Kidney (tissue), 14 donors: ENCODE data around the gene OPN3. TPM values are rescaled to one million over a fixed set of nuclear protein-coding genes. Genes with fewer than 3 reads are reported as not detected.

Source experiments
- DNase-seq, 5 donors: peaks; one replicate each; pipeline ENCODE4 v3.0.0-alpha.2; 2013 to 2020
- FAIRE-seq: peaks from 2 replicates; lab custom pipeline; 2012; peaks lifted over from hg19 to GRCh38; lab: Jason Lieb, UNC
- H3K27ac ChIP-seq, 2 donors: one replicate each; pipeline ENCODE4 v1.7.0; 2013; ENCODE audit warnings: low read depth in 2 of 2, low read length in 2 of 2, inconsistent platforms in 1 of 2
- H3K27me3 ChIP-seq: one replicate; pipeline ENCODE4 v1.7.1; 2013; ENCODE audit warnings: low read length, inconsistent platforms; ENCODE audit not compliant: control insufficient read depth, insufficient read depth
- H3K36me3 ChIP-seq, 3 donors: one replicate each; pipeline versions ENCODE4 v1.7.0 to v1.7.1; 2013; ENCODE audit warnings: low read length in 3 of 3, control low read depth in 1 of 3, inconsistent platforms in 1 of 3; ENCODE audit not compliant: insufficient read depth in 3 of 3, control insufficient read depth in 2 of 3
- H3K4me1 ChIP-seq, 3 donors: one replicate each; pipeline versions ENCODE4 v1.7.0 to v1.7.1; 2013; ENCODE audit warnings: low read length in 3 of 3, inconsistent platforms in 1 of 3, low read depth in 1 of 3; ENCODE audit not compliant: control insufficient read depth in 2 of 3, insufficient read depth in 2 of 3
- H3K4me3 ChIP-seq, 3 donors: one replicate each; pipeline versions ENCODE4 v1.7.0 to v1.8.1; 2013; ENCODE audit warnings: low read length in 3 of 3, control low read depth in 1 of 3, inconsistent platforms in 1 of 3
- H3K9ac ChIP-seq, 3 donors: one replicate each; pipeline versions ENCODE4 v1.7.0 to v1.7.1; 2013; ENCODE audit warnings: low read length in 3 of 3, control low read depth in 1 of 3, inconsistent platforms in 1 of 3
- H3K9me3 ChIP-seq, 3 donors: one replicate each; pipeline versions ENCODE4 v1.7.0 to v1.7.1; 2013; ENCODE audit warnings: low read length in 3 of 3, control low read depth in 1 of 3, inconsistent platforms in 1 of 3; ENCODE audit not compliant: control insufficient read depth in 2 of 3, insufficient read depth in 1 of 3
- CTCF ChIP-seq: IDR thresholded peaks from 3 replicates; pipeline ENCODE4 v1.5.1; 2012; ENCODE audit warnings: mild to moderate bottlenecking, moderate library complexity, borderline replicate concordance; ENCODE audit not compliant: insufficient read depth; ENCODE audit errors: extremely low read depth
- intact Hi-C: fragments of 100-400 bp; cut with DNase I; formaldehyde crosslinking; loops from one replicate; pipeline ENCODE4 v1.11.1; 2022
- polyA plus RNA-seq: library from polyadenylated mRNA; stranded (reverse); fragments of 350-450 nt; fragmentation: Illumina TruSeq; extraction: RNeasy Lipid Tissue Mini Kit (QIAGEN cat#74804); gene quantifications from one replicate; pipeline ENCODE4 v1.2.3, GENCODE V29; 2014; ENCODE audit warnings: low read depth, low replicate concordance; ENCODE audit not compliant: insufficient read depth
- total RNA-seq: library from RNA; stranded (reverse); fragmentation: NEBNext Ultra II Directional; extraction: Animal tissue kit (Norgen Biotek cat#: 25700); gene quantifications from one replicate; pipeline ENCODE4 v1.2.1, GENCODE V29; 2021
- donor health status: control.
- donor health status: control.
- donor health status: control.
- donor health status: control.
- donor health status: control.
- donor health status: DM: yes; HTN: yes; CAD: no.
- donor health status: Normal renal cell carcinoma (clear cell type).

Gene OPN3
- total and polyA plus RNA-seq, 2 donors from 2014 or later: 12.3 to 15.8 TPM

- Histone ChIP-seq H3K9me3 (no peaks in the 10 kb centered on the region), H3K9ac (no peak overlapping the region), H3K4me1 (peaks cover 0 to 4% (median 0%) of the 10 kb centered on the region in 3 donors), H3K27me3 (no peaks in the 10 kb centered on the region), H3K36me3 (no peaks in the 10 kb centered on the region), H3K27ac (no peak overlapping the region), H3K4me3 (no peak overlapping the region)
- intact Hi-C loops: no loop called here
- no peak for TF ChIP-seq CTCF
- DNase-seq (no peak), FAIRE-seq (no peak)
Observed at GRCh38 chr1:241555526-241555925, 84.6 kb downstream of the OPN3 start.

- DNase-seq (peak in 1 of 5 donors; percentile 18), FAIRE-seq (no peak)
- no peaks in the 10 kb centered on the region for H3K27me3 ChIP-seq
- no peak overlapping the region for H3K27ac ChIP-seq
- TF ChIP-seq CTCF: no peak
- H3K36me3 ChIP-seq: no peaks in the 10 kb centered on the region
- no peak overlapping the region for H3K4me3 ChIP-seq
- no peak overlapping the region for H3K9ac ChIP-seq
- intact Hi-C loops: no loop called here
- no peaks in the 10 kb centered on the region for H3K4me1 ChIP-seq
- no peaks in the 10 kb centered on the region for H3K9me3 ChIP-seq
Observed at GRCh38 chr1:241553886-241554592, 86.1 kb downstream of the OPN3 start.

- no peak overlapping the region for H3K9ac ChIP-seq
- no peaks in the 10 kb centered on the region for H3K36me3 ChIP-seq
- H3K27me3 ChIP-seq: no peaks in the 10 kb centered on the region
- no peaks in the 10 kb centered on the region for H3K9me3 ChIP-seq
- H3K27ac ChIP-seq: no peak overlapping the region
- no peak for TF ChIP-seq CTCF
- H3K4me1 ChIP-seq: no peaks in the 10 kb centered on the region
- FAIRE-seq: no peak
- H3K4me3 ChIP-seq: no peak overlapping the region
- intact Hi-C loops: no loop called here
- DNase-seq: no peak
Observed at GRCh38 chr1:241551759-241552638, 88.2 kb downstream of the OPN3 start.
